SK-N-SH treated with all-trans-retinoic acid at 6 μM for 48 hours (cell line): ENCODE data around the gene CENPM.

Experiments used
- PATZ1 ChIP-seq: fragments of 250-450 bp; sonication (Bioruptor Pico); IDR thresholded peaks from 2 replicates; pipeline ENCODE4 v1.8.0; 2020; ENCODE audit warnings: mild to moderate bottlenecking, moderate library complexity, borderline replicate concordance
- TF ChIP-seq, protein P1 (sequence below): fragments of 250-450 bp; sonication (Bioruptor Pico); IDR thresholded peaks from 2 replicates; pipeline ENCODE4 v1.5.1; 2020; ENCODE audit warnings: low read depth, mild to moderate bottlenecking, moderate library complexity
- TF ChIP-seq, protein P2 (sequence below): fragments of 250-450 bp; sonication (Bioruptor Pico); IDR thresholded peaks from 2 replicates; pipeline ENCODE4 v1.5.0; 2020; ENCODE audit warnings: mild to moderate bottlenecking, moderate library complexity

- TF ChIP-seq PATZ1 (CRISPR knock-in tag): no peak
- TF ChIP-seq, protein P1, sequence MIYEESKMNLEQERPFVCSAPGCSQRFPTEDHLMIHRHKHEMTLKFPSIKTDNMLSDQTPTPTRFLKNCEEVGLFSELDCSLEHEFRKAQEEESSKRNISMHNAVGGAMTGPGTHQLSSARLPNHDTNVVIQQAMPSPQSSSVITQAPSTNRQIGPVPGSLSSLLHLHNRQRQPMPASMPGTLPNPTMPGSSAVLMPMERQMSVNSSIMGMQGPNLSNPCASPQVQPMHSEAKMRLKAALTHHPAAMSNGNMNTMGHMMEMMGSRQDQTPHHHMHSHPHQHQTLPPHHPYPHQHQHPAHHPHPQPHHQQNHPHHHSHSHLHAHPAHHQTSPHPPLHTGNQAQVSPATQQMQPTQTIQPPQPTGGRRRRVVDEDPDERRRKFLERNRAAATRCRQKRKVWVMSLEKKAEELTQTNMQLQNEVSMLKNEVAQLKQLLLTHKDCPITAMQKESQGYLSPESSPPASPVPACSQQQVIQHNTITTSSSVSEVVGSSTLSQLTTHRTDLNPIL (CRISPR knock-in tag): no peak
- TF ChIP-seq, protein P2, sequence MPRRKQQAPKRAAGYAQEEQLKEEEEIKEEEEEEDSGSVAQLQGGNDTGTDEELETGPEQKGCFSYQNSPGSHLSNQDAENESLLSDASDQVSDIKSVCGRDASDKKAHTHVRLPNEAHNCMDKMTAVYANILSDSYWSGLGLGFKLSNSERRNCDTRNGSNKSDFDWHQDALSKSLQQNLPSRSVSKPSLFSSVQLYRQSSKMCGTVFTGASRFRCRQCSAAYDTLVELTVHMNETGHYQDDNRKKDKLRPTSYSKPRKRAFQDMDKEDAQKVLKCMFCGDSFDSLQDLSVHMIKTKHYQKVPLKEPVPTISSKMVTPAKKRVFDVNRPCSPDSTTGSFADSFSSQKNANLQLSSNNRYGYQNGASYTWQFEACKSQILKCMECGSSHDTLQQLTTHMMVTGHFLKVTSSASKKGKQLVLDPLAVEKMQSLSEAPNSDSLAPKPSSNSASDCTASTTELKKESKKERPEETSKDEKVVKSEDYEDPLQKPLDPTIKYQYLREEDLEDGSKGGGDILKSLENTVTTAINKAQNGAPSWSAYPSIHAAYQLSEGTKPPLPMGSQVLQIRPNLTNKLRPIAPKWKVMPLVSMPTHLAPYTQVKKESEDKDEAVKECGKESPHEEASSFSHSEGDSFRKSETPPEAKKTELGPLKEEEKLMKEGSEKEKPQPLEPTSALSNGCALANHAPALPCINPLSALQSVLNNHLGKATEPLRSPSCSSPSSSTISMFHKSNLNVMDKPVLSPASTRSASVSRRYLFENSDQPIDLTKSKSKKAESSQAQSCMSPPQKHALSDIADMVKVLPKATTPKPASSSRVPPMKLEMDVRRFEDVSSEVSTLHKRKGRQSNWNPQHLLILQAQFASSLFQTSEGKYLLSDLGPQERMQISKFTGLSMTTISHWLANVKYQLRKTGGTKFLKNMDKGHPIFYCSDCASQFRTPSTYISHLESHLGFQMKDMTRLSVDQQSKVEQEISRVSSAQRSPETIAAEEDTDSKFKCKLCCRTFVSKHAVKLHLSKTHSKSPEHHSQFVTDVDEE: no peak
These were observed 28.5 kb upstream of the CENPM start for GRCh38 chr22:41975299-41976069.
